Transverse colon (tissue), 4 donors: ENCODE data around the gene PGLYRP4.
"Not testable (repeated sequence)": the region's sequence is repeated elsewhere in the genome, so short reads cannot be mapped to it uniquely, and the experiment has no call there.

Experiments
- POLR2A ChIP-seq: fragments of 450-650 bp; IDR thresholded peaks from one replicate; pipeline ENCODE4 v1.6.1; 2016; ENCODE audit warnings: antibody characterized with exemption, mild to moderate bottlenecking, moderate library complexity
- POLR2AphosphoS5 ChIP-seq, 3 donors: sonication (generic); formaldehyde crosslinking; IDR thresholded peaks; one replicate each; pipeline ENCODE4 v1.6.1; 2016; ENCODE audit warnings: antibody characterized with exemption in 3 of 3
- TF ChIP-seq, protein P1 (sequence below), 5 experiments: fragments of 200-600 bp in 3 of 5; fragments of 450-650 bp in 2 of 5; sonication (generic) in 3 of 5; IDR thresholded peaks; 1 replicate in 2 of 5; 2 replicates in 3 of 5; pipeline ENCODE4 v1.5.1; 2016 to 2017; ENCODE audit warnings: antibody characterized with exemption in 5 of 5, inconsistent platforms in 3 of 5, mild to moderate bottlenecking in 2 of 5, moderate library complexity in 1 of 5

DNA sequence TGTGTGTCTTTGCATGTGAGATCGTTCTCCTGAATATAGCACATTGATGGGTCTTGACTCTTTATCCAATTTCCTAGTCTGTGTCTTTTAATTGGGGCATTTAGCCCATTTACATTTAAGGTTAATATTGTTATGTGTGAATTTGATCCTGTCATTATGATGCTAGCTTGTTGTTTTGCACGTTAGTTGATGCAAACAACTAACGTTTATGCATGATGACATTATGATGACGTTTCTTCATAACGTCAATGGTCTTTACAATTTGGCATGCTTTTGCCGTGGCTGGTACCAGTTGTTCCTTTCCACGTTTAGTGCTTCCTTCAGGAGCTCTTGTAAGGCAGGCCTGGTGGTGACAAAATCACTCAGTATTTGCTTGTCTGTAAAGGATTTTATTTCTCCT is 30.5 kb downstream of the PGLYRP4 start:
- TF ChIP-seq, protein P1, sequence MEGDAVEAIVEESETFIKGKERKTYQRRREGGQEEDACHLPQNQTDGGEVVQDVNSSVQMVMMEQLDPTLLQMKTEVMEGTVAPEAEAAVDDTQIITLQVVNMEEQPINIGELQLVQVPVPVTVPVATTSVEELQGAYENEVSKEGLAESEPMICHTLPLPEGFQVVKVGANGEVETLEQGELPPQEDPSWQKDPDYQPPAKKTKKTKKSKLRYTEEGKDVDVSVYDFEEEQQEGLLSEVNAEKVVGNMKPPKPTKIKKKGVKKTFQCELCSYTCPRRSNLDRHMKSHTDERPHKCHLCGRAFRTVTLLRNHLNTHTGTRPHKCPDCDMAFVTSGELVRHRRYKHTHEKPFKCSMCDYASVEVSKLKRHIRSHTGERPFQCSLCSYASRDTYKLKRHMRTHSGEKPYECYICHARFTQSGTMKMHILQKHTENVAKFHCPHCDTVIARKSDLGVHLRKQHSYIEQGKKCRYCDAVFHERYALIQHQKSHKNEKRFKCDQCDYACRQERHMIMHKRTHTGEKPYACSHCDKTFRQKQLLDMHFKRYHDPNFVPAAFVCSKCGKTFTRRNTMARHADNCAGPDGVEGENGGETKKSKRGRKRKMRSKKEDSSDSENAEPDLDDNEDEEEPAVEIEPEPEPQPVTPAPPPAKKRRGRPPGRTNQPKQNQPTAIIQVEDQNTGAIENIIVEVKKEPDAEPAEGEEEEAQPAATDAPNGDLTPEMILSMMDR (IDR thresholded peaks at IDR 0.05) = not testable (repeated sequence)
- TF ChIP-seq POLR2AphosphoS5 (IDR thresholded peaks at IDR 0.05); POLR2A: not testable (repeated sequence)
